NCI-H2227 (cell line): ENCODE data around the gene SGPL1.

ENCODE experiments used
- DNase-seq: peaks from one replicate; lab custom pipeline; 2025; ENCODE audit not compliant: unreplicated experiment; lab: John Stamatoyannopoulos, UW

SGPL1 gene

DNA sequence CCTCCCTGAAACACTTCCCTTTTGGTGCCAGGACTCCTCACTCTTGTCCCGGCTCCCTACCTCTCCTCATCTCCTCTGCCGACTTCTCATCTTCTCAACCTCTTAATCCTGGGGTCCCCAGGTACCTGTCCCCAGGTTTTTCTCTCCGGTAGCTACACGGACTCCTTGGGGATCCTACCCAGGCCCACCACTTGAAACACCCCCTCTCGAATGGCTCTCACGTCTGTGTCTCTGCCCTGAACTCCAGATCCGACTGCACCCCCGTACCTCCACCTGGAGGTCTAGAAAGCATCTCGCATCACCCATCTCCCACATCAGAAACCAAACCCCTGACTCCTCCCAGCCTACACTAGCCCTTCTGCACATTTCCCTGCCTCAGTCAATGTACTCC, 35.4 kb upstream of the SGPL1 start:
- no peak for DNase-seq

DNA sequence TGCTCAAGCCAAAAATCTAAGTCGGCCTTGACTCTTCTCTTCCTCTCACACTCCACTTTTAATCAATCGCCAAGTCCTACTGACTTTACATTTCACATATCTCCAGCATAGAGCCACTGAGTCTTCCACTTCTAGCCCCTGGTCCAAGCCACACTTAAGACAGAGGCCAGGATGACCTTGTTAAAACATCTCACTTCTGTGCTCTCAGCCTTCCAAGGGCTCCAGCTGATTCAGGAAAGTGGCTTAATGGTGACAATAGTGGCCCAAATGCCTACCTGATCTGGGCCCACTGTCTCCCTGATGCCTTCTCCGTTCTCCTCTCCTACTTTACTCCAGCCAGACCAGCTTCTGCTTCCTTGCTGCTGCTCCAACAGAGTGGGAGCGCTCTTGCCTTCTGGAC, 35.0 kb upstream of the SGPL1 start:
- DNase-seq: no peak

DNA sequence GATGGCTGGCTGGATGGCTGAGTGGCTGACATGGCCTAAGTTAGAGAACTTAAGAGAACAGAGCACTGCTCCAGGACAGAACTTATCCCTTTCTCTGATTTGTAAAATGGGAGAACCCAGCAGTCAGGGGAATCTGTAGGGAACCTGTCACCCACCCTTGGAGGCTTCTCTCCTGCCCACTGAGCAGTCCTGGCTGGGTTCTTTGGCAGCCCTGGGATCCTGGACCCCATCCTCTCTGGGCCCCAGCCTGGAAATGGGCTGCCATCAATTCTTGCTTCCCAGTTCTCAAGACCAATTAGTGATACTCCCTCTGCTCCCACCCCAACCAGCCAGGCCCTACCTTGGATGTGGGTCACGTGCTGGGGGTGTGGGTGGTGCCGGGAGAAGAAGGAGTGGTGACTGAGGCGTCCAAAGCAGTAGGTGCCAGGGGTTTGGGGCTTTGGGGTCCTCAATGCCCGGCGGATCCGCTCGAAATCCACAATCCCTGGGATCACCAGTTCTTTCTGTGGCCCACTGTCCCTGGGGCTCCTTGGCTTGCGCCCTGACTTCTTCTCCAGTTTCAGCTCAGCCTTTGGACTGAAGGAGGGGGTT, 34.2 kb upstream of the SGPL1 start:
- no peak for DNase-seq

DNA sequence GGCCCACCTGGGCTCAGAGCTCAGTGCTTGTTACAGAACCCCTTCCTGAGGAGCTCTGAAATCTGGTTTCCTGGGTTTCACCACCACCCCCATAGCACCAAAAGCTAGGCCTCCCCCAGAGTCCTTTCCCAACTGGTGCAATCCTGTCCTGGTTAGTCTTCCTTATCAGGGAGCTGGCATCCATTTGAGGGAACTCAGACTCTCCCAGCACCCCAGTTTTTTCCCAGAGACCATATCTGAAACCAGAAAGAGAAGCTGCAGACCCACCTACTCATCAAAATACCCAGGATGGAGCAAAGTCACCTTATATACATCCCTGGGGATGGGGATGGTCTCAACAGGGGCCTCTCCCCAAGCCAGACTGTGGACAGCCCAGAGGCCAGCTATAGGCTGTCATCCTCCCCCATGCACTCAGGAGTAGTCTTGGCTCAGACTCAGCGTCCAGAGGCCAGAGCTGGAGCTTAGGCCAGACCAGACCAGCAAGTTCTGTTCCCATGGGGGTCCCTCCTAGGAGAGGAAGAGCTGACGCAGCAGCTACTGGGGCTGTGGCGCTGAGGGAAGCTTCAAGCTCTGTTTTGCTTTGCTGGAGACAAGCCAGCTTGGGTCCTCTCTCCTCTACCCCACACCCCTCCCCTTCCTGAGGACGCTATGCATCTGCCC, 33.5 kb upstream of the SGPL1 start:
- no peak for DNase-seq

DNA sequence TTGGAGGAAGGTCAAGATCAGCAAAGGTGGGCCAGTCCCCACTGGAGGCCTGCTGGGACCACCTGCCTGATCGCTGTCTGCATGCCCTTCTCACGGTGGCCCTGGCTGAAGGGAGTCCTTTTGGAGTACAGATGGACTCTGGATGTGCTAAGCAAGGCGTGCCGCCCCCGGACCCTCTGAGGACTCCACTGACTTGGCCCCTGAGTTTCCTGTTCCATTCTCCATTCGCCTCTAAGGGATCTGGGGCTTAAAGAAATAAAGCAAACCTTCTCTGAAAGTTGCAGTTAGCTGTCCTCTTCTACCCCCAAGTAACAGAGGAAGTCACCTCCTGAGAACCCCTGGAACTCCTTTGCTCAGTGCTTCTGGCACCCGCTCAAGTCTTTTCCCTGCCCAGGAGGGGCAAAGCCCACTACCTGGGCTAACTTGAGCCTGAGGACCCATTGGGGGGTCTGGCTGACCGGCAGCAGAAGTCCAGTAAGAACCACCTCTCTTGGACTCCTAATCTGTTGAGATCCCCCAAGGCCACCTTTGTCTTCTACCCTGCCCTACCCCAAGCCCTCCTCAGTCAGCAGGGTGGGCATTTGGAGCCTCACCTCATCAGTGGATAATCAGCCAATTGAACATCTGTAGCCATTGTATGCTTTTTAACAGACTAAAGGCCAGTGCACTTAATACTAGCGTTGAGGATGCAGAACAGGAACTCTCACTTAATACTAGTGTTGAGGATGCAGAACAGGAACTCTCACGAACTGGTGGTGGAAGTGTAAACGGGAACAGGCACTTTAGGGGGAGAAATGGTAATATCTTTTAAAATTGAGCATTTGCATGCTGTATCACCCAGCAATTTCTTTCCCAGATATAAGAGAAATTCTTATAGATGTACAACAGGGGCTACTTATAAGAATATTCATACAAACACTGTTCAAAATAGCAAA, 32.7 kb upstream of the SGPL1 start:
- no peak for DNase-seq

DNA sequence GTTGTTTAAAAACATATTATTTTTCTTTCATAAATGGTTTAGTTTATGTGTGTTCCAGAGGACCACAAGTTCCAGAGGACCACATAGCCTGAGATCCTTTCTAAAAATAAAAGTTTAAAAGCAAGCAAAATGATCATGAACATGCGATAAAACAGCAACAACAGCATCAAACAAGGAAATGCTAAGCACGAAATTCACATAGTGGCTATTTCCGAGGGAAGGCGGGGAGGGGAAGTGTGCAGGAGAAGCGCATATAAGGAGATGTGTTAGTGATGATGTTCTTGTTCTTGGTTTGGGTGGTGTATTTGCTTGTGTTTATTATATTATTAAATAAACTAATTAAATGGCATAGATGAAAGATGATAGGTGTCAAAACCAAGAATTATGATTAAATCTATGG, 31.7 kb upstream of the SGPL1 start:
- no peak for DNase-seq

DNA sequence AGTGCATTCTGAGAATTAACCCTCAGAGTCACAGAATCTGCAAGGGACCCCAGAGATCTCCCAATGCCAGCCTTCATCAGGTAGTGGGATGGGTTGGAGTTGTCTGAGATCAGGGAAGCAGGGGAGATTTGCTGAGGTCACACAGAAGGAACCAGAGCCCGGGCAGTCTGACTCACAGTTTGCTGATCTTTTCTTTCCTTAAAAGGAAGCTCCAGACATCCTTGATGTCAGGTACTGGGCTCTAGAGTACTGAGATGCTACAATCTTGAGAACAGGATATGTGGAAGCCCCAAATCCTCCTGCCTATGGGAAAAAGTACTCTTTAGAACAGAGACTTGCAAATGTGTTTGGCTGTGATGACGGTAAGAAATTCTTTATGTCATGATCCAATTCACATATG, 31.3 kb upstream of the SGPL1 start:
- DNase-seq: no peak

DNA sequence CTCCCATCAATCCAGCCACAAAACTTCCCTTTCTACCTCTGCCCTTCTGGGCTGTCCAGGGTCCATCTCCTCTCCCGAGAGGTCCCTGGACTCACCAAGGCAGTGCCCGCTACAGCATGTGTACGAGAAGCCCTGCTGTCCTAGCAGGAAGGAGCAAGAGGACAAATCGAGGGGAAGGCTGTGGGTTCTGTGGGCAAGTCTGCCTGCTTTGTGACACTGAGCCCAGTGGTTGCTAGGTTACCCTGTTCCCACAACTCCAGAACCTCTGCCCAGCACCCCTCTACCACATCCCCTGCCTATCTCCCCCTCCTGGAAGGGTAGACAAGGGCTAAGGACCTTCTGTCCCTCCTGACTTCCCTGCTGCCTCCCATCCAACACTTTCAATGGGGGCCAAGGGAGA, 30.6 kb upstream of the SGPL1 start, which contains the start of gene TBATA:
Gene TBATA, minus strand, starts transcription at position 188 of the 400 bp plus-strand sequence. CDS start 1,998 bp downstream, outside the sequence.
- DNase-seq: no peak

DNA sequence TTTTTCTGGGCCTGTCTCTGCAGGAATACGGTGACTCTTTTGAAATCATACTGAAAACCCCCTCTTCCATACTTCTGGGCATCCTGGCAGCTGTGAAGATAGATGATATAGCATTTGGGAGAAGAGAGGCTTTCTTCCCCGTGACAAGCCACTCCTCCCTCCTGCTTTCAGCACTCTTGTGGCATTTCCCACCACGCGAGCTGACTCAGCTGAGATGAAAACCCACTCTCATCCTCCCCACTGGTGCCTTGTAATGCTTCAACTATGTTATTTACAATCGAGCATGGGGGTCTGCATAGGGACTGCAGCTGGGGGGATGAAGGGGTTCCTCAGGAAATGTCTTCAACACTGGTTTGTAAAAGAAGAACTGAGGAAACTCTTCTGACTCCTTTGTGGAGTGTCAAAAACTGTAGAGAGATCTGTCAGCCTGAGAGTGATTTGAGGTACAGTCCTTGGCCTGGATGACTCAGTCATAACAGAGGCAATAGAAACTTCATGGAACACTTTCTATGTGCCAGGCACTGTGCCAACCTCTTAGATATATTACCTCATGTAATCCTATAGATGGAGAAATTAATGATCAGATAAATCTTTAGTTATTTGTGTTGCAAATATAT, 28.8 kb upstream of the SGPL1 start:
- DNase-seq: no peak

DNA sequence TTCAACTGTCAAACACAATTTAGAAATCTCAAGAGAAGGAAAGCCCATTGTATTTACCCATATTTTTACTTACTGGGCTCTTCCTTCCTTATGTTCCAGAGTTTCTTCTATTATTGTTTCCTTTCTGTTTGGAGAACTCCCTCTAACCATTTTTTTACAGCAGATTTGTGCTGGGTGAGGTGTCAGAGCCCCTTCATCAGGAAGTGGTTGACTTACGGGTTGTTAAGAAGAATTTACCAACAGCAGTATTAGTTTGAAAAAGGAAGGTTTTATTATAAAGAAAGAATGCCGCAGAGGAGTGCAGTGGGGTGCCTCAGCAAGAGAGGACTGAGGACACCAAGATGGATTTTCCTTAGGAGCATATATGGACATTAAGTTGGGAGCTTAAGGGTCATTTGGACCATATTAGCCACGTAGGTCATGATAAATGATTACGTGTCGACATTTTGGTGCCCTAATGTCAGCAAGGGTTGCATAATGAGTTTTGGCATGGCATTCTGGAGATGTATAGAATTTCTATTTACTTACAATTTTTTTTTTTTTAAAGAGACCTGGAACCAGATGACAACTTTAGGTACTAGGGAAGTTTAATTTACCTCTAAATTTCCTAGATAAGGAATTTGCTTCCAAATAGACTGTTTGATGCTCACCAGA, 24.2 kb upstream of the SGPL1 start:
- DNase-seq: no peak

DNA sequence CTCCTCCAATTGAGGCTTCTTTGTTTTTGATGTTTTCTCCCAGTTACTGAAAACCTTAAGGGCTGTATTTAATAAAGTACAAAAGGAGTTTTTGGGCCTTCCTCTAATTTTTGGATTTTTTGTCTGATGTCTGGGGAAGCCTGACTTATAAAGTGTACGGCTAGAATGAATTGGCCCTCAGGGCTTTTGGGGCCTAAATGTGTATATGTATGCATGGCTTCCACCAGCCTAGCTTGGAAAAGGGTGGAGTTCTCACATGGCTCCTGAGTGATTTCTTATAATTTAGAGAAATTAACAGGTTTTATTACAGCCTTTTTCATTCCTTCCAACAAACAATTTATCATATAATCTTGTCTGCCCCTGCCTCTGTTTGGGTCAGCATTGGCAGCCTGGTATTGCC, 20.1 kb upstream of the SGPL1 start:
- DNase-seq: no peak

DNA sequence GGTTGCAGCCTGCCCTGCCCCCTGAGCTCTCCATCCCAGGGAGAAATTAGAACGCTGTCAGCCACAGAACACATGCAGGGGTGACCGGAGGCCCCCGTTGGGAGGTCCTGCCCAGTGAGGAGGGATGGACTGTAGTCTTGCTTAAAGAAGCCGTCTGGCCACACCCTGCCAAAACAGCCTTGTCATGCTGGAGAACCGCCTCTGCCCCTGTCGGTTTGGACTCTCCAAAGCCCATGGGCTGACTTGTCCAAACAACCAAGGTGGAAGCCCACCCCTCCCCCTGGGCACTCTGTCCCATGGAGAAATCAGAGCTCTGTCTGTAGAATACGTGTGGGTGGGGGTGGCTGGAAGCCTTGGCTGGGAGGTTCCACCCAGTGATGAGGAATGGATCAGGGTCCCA, 17.9 kb upstream of the SGPL1 start:
- no peak for DNase-seq

DNA sequence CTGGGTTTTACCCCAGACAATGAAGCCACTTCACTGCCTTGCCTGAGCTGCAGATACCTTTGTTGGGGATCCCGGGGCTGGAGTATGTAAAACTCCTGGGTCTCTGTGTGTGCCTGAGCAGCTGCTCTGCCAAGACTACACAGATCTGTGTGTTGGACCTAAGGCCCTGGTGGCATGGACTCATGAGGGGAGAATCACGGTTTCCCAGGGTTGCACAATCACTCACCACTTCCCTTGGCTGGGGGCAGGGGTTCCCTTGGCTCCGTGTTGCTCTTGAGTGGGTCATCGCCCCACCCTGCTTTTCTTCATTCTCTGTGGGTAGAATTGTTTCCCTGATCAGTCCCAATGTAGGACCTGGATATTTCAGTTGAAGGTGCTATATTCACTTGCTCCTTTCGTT, 16.6 kb upstream of the SGPL1 start:
- DNase-seq: no peak

DNA sequence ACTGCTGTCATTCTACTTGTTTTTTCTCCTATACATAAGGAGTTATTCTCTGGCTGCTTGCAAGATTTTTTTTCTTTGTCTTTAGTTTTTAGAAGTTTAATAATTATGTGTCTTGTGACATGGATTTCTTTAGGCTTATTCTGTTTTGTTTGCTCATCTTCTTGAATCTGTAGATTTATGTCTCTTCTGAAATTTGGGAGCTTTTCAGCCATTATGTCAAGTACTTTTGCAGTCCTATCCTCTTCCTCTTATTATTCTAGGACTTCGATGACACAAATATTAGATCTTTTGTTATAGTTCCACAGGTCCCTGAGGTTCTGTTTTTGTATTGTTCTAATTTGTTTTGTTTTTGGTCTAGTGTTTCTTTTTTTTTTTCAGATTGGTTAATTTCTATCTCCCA, 13.9 kb upstream of the SGPL1 start:
- DNase-seq: no peak

DNA sequence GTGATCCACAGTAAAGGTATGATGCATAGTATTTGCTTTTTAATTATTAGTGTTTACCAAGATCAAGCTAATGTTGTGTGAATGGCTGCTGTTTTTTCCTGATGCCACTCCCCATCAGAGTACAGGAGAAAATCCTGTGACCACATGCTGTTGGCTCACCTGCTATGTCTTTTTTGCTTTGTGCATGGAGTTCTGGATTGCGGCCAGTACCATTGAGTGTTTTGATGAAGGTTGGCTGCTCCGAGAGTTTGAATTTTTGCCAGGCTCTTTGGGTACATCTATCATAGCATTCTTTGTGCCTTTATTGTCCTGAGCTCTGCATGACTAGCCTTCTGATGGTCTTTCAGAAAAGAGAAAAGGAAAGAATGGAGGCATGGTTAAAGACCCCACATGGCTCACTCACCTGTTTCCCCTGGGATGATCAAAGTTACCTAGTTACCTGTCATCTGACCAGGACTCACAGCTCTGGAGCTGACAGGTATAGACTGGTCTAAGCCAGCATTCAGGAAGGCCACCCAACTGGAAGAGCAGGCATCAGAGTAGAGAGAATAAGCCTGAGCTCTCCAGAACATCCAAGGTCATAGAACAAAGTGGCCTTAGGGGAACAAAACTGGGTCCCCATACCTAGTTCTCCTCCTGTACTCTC, 11.8 kb upstream of the SGPL1 start:
- no peak for DNase-seq

DNA sequence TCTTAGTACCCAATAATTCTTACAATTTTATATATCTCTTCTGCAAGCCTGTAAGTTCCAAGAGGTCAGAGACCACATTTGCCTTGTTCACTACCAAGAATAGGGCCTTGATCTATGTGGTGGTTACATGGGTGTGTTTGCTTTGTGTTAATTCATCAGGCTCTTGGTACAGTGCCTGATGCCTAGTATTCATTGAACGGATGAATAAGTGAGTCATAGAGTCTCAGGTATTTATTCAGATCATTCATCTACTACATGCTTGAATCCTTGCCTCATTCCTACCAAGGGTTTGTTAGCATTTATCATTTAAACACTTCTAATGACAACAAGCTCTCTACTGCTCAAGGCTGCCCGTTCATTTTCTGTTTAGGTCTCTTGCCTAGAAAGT, 11.3 kb upstream of the SGPL1 start:
- DNase-seq: no peak

DNA sequence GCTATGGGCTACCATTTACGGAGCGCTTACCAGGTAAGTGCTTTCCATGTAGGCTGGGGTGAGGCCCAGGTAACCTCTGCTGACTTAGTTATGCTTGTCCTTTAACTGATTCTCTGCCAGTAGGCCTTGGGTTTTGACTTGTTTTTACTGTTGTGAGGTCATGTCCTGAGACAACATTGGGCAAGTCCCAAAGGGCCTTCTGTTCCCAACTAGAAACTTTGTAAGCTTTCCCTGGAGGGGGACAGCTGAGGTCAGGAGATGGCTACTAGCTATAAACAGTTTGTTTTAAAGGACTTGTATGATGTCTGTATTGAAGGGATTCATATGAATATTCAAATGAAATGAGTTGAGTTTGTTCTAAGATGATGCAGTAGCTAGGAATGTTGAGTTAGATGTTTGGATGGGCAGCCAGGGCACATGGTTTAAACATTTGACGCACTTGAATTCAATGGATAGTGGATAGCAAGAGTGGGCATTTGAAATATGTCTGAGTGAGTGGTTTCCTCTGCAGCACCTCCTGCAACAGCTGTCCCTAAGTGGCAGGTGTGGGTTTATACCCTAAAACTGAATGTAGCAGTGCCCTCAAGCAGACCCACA, 10.0 kb upstream of the SGPL1 start:
- DNase-seq: no peak

DNA sequence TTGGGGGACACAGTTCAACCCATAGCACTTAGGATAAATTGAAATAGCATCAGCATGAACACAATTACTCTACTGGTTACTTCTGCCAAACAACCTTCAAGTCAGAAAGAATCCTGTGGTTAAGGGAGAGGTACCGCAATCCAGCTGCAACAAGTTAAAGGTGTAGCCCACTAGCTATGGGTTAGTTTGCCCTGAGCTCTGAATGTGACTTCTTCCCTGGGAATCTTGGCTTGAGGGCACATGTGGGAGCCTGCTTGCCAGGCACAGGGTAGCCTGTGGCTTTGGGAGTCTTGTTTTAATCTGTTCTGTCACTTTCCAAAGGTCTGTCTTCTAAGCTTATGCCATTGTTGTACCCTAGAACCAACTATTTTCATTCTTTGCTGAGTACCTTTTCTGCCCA, 8.9 kb upstream of the SGPL1 start:
- DNase-seq: no peak

DNA sequence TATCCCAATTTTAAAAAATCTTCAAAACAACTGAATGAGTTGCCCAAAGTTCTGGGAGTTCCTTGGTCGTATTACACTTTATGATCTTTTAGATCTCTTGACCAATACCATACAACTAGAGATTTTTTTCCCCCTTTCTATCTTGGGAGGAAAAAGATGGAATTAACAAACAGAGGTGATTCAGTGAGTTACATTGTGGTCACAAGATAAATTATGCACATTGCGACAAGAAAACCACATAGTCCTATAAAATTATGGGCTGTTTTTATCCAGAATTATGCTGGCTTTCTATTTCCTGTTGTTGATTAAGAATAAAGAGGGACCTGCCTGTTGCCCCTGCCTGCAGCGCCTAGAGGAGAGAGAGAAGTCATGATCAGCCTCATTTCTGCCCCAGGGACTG, 8.2 kb upstream of the SGPL1 start:
- no peak for DNase-seq

DNA sequence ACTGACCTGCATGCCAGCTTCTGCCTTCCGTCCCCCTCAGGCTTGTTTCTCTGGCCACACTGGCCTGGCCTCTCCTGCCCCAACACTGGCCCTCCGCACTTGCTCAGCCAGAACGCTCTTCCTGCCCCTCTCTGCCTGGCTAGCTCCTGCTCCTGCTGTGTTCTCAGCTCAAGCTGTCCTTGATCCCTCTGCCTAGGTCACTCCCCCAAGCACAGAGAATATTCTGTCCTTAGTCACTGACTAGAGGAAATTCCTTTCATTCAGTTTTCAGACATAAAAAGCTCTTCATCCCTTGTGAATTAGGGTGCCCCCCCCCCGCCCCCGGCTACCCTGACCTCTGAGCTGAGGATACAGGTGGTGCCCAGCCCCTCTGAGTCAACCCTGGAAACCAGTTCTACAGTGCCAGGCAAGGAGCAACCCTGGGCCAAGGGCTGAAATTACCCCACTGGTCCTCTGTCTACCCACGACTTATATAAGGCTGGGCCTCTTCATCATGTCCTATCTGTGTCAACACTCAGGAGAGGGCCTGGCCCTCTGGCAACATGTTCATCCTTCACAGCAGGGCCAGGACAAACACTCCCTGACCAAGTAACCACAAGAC, 6.6 kb upstream of the SGPL1 start:
- DNase-seq: no peak
